LoVo (cell line): Measurements from ENCODE around the gene WDR4.
A peak's percentile ranks its signal among the peaks of the same experiment; 100 is the strongest.
"Not testable (repeated sequence)": the region's sequence is repeated elsewhere in the genome, so short reads cannot be mapped to it uniquely, and the experiment has no call there.

ENCODE experiments used
- DNase-seq: peaks from one replicate; pipeline ENCODE4 v3.0.0-alpha.2; 2016; ENCODE audit warnings: low spot score

The WDR4 gene

GRCh38 chr21:42878993-42879787 lies at the start of gene WDR4:
WDR4 (minus strand) TSS chr21:42879539; CDS start chr21:42879495, 44 bp downstream.
- DNase-seq: peak; percentile 98

DNA sequence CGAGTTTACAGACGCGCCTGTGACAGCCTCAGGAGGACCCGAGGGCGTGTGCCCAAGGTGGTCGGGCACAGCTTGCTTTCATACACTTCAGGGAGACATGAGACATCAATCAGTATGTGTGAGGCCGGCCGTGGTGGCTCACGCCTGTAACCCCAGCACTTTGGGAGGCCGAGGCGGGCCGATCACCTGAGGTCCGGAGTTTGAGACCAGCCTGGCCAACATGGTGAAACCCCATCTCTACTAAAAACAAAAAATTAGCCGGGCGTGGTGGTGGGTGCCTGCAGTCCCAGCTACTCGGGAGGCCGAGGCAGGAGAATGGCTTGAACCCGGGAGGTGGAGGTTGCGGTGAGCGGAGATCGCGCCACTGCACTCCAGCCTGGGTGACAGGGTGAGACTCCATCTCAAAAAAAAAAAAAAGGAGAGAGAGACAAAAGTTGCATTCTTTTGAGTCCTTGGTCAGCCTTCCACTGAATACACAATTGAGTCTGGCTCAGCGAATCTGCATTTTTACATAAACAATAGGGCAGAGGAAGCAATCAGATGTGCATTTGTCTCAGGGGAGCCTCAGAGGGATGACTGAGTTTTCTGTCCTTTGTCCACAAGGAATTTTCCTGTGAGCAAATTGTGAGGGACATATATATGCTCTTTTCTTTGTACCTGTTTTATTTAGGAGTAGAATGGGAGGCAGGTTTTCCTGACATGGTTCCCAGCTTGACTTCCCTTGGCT lies 48.3 kb upstream of the WDR4 start:
- not testable (repeated sequence) for DNase-seq

DNA sequence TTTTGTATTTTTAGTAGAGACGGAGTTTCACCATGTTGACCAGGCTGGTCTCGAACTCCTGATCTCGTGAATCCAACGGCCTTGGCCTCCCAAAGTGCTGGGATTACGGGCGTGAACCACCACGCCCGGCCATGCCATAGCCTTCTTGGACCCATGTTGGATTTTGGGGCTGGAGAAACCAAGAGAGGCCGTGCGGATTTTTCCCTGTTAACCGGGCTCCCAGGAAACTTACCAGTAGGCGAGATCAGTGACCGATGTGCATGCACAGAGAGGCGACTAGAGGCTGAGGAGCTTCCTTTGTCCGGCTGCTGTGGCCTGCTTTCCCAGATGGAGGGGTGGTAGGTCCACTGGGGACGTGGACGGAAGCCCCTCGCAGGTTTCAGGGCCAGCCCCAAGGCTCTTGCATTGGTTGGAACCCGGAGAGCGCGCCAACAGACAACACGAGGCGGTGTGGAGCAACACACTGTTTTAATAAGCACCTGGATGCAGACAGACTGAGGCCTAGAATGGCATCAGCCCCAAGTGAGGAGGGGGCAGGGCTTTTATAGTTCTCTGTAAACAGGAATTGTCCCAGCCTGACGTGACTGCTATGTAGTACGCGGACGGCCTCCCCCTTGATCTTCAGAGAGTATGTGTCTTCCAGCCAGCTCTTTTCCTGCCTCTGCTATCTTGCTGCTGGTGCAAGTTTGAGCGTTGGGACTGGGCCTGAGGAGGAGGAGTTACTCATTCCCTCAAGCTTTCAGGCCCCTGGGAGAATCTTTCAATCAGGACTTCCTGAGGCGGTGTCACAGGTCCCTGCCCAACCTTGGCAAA lies 46.0 kb upstream of the WDR4 start, which contains the start of gene ERVH48-1:
TSS of gene ERVH48-1 (minus strand) at position 517 of the 813 bp plus-strand sequence. CDS start 6,624 bp downstream, outside the sequence.
- no peak for DNase-seq

GRCh38 chr21:42924433-42924751 lies 45.1 kb upstream of the WDR4 start:
- DNase-seq: no peak

GRCh38 chr21:42923553-42924432 lies 44.5 kb upstream of the WDR4 start:
- DNase-seq: peak; percentile 73

GRCh38 chr21:42922918-42923317 lies 43.6 kb upstream of the WDR4 start:
- no peak for DNase-seq

GRCh38 chr21:42921927-42922326 lies 42.6 kb upstream of the WDR4 start:
- no peak for DNase-seq

DNA sequence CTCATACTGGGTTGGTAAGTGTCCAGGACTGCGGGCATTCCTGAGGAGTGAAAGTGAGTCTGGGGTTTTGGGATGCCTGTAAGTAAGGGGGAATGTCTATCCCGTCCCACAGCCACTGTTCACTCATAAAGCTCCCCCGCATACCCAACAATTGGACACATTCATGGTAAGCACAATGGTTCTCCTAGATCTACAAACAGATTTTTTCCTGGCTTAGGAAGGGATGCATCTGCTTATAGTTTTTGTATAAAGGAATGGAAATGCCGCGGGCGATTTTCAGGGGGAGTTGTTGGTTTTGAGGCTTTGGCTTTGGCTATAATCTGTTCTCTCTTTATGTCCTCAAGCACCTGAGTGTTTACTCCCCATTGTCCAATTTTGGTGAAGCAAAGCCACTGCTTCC lies 39.0 kb upstream of the WDR4 start:
- DNase-seq: no peak

DNA sequence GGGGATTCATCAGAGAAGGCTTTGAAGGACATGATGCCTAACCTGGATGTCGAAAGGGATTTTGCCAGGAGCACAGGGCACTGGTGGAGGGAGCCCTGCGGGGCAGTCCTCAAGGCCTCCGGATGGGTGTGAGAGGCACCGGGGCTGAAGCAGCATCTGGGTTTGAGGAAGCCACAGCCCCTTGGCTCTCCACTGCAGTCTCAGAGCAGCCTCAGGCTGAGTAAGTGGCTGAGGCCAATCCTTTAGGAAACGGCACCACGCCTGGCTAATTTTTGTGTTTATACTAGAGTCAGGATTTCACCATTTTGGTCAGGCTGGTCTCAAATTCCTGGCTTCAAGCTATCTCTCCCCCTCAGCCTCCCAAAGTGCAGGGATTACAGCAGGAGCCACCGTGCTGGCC lies 34.1 kb upstream of the WDR4 start:
- DNase-seq: no peak

- not testable (repeated sequence) for DNase-seq
Measured at GRCh38 chr21:42911920-42912319, 32.6 kb upstream of the WDR4 start.

DNA sequence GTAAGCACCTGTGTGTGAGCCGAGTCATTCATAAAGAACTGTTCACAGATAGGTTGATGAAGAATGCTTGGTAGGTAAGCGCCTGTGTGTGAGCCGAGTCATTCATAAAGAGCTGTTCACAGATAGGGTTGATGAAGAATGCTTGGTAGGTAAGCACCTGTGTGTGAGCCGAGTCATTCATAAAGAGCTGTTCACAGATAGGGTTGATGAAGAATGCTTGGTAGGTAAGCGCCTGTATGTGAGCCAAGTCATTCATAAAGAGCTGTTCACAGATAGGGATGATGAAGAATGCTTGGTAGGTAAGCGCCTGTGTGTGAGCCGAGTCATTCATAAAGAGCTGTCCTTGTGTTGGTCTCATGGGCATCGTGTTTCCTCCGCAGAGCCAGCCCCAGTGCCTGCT lies 29.1 kb upstream of the WDR4 start:
- DNase-seq: not testable (repeated sequence)

GRCh38 chr21:42906233-42906632 lies 26.9 kb upstream of the WDR4 start:
- no peak for DNase-seq

DNA sequence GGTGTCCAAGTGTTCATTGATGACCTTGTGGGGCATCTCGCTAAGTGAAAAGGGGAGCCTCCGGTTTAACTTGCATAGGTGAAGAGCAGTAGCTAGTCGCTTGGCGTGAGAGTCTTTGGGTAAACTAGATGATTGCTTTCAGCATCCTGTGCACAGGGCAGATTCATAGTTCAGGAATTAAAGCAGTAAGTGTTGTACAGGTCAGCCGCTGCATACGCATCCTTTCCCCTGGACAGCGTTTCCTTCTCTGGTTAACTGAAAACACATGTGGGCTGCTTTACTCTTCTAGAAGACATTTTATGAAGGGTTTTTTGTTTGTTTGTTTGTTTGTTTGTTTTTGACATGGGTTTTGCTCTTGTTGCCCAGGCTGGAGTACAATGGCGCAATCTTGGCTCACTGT lies 25.9 kb upstream of the WDR4 start:
- no peak for DNase-seq

DNA sequence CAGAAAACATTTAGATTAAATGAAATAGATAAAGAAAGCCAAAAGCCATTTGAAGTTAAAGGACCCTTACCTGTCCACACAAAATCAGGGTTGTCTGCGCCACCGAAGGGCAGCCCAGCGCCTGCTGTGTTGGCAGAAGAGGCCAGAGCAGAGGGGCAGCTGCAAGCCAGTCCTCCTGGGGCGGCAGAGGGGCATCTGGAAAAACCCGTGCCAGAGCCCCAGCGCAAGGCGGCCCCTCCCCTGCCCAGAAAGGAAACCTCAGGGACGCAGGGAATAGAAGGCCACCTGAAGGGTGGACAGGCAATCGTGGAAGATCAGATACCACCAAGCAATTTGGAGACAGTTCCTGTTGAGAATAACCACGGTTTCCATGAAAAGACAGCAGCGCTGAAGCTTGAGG lies 24.5 kb upstream of the WDR4 start:
- DNase-seq: no peak

GRCh38 chr21:42900446-42900845 lies 21.1 kb upstream of the WDR4 start:
- DNase-seq: no peak

- DNase-seq: peak; percentile 100
Measured at GRCh38 chr21:42892931-42893755, 13.8 kb upstream of the WDR4 start, which contains the start of gene NDUFV3. NDUFV3 (plus strand) TSS chr21:42893309; CDS start chr21:42893334, 25 bp downstream.

GRCh38 chr21:42892582-42892930 lies 13.2 kb upstream of the WDR4 start:
- DNase-seq: no peak

DNA sequence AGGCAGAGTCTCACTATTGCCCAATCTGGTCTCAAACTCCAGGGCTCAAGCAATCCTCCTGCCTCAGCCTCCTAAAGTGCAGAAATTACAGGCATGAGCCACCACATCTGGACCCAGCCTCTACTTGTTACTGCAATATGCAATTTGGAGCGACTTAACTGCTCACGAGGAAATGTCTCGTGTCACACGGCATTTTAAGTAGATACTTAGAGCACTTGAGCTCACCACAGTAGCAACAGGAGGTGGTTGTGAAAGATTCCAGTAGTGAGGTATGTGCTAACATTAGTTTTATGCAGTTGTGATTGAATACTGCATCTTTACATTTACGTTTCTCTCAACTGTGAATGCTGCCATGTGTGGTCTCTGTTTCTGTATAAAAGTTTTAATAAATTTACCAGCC lies 8.0 kb upstream of the WDR4 start:
- DNase-seq: no peak

DNA sequence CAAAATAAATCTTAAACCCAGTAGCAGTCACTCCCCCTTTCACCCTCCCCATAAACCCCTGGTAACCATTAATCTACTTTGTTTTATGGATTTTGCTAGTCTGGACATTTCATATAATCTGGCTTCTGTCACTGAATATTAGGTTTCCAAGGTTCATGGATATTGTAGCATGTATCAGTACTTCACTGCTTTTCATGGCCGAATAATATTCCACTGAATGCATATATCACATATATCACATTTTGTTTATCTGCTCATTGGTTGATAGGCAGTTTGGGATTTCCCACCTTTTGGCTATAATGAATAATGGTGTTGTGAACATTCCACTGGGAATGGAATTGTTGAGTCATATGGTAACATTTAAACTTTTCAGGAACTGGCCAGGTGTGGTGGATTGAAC lies 4.6 kb upstream of the WDR4 start:
- no peak for DNase-seq

GRCh38 chr21:42880352-42880751 lies 1.0 kb upstream of the WDR4 start:
- no peak for DNase-seq

GRCh38 chr21:42878678-42878992 lies 704 bp downstream of the WDR4 start:
- no peak for DNase-seq
